Activated gamma-delta T cell (primary cell): ENCODE results near the gene SLC6A17.

Experiments
- DNase-seq: peaks from one replicate; lab custom pipeline; 2025; lab: John Stamatoyannopoulos, UW

Gene SLC6A17

DNA sequence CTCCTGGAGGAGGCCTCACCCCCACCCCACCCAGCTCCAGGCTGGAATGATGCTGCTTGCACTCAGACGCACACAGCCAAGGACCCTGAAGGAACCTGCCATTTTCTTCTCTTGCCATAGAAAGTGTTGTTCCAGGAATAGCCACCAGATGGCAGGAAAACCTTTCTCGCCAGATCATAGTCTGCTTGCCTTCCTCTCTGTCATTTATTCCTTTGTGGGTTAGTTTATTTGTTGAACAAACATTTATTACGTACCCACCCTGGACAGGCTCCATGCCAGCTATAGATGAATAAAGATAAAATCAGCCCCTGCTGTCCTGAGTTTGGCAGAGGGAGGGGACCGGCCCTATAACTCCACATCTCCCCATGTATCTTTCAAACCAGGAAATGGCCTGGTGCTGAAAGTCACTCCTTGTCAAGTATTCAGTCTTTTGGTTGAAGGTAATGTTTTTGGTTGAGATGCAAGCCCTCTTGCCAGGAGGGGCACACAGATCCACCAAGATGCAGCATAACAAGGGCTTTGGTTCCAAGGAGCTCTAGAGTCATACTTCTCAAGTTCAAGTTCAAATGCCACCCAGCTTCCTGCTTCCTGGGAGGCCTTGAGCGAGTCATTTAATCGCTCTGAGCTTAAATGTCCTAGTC is 52.8 kb downstream of the SLC6A17 start:
- no peak for DNase-seq

DNA sequence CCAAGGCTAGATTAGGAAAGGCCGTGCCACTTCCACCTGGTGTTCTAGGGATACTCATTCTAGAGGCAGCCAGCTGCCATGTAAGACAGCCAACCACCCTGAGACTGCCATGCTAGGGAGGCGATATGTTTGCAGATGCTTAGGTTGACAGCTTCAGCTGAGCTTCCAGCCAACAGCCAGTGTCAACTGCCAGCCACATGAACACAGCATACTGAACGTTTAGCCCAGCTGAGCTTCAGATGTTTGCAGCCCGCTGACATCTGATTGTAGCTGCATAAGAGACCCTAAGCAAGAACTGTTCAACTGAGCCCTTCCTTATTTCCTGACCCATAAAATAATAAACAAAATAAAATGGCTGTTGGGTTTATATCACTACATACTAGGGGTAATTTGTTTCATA is 54.9 kb downstream of the SLC6A17 start:
- no peak for DNase-seq

DNA sequence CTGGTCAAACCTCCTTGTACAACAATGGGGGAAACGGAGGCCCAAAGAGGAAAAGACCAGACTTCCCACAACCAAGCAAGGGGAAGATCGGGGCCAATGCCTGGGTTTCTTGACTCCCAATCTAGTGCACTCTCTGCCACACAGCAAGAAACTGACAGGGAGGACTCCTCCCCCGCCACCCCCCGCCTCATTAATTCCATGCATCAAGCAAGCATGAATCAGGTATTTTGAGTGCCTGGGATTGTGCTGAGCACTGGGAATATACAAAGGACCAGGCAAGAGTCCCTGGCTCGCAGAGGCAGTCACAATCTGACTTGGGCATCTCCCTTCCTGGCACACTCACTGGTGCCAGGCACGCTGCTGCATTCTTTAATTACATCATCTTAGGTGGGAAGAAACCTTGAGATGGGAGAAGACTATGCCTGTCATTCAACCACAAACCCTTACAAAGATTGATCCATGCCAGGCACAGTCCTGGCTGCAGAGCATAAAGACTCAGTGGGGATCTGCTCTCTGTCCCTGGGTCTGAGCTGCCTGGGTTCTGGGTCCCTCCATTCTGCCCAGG is 55.4 kb downstream of the SLC6A17 start:
- DNase-seq = no peak

DNA sequence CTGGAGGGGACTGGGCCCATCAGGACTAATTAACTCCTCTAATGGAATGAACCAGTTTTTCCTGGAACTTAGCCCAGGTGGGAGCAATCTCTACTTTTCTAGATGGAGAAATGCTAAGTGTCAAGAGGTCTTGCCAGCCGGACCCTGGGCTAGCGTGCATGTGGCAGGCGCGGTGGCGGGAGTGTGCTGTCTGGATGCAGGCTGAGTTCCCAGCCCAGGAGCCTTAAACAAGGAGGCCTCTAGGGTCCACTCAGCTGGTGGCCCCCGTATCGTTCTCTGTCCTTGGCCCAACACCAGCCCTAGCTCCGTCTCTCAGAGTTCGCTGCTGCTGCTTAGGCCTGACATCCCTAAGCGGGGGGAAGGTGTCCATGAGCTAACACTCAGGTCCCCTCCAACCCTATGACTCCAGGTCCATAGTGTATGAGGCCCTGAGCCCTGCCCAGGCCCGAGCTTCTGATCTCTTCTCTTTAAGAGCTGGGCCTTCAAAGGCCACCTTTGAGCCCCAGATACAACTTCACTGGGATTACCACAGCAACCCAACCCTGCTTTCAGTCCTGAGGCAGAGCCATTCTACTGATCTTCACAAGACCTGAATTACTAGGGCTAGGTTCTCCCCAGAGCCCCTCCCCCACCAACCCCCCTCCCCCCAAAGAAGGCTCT is 56.1 kb downstream of the SLC6A17 start:
- no peak for DNase-seq

DNA sequence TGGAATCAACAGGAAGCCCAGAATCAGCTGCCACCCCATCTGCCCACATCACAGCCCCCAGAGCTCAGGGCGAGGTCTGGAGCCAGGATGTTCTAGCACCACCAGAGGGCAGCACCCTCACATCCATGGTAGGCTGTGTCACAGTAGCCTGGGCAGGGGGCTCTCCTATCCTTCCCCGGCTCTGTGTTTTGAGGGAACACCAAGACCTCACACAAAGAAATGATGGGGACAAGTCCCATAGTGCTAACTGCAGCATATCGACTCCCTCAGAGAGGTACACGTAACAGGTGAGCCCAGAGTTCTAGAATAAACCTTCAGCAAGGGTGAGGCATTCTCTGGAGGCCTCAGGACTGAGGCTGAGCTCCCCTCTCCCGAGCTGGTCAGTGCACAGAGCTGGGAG is 57.5 kb downstream of the SLC6A17 start:
- no peak for DNase-seq

DNA sequence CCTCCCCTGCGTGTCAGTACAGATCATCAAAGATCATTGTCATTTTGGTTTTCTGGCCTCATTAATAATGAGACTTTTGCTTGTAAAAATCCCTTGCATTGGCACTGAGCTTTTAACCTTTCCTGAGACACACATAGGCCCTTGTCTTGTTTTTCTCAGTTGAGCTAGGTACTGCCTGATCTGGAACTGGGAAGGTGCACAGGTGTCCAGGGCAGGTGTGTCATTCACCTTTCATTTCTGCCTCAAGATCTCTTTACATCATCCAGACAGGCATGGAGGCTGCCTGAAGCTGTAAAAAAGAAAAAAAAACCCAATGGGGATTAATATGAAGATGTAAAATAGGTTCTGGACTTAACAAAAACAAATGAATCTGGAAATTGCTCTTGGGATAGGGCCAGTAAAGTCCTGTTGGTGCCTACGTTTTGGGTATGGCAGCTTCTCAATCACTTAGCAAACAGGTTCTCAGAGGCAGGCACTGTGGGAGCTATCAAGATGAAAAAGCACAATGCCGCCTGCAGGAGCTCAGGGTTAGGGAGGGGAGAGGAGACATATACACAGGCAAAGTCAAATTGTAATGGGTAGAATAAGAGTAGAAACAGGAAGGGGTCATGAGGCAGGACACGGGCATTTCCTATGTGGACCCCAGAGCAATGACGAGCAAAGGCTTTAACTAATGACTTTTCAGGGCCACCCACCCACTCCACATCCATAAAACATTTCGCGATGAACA is 58.8 kb downstream of the SLC6A17 start:
- no peak for DNase-seq

DNA sequence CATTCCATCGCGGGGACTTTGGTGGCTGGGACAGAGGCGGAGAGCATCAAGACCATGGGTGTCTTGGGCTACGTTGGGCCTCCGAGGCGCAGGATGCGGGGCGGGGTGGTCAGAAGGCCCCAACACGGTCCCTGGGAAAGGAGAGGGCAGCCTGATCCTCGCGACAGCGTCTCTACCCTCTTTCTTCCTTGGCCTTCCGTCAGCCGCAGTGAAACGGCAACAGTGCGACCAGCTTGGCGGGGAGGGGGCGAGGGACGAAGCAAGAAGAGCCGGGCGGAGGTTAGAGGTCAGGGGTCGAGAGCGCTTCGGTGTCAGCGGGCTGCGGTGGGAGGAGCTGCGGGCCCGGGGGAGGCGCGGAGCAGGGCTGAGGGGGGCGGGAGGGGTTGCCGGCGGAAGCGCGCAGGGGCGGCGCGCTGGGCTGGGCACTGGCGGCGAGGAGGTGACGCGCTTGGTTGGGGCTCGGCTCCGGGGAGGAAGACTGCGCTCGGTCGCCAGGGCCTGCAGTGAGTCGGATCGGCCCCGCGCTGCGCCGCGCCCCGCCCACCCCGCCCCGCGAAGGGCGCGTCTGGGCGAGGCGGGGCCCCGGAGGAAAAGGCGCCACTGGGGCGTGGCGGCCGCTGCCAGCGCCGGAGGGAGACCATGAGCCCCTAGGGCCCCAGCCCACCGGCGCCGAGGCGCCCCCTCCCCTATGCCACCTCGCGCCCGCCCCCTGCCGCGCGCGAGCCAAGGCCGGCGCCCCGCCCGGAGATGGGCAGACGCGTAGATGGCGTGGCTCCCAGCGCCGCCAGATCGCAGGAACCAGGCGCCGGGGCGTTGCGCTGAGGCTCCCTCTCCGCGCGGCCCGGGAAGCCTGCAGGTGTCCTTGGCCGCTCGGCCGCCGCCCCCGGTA is 59.7 kb downstream of the SLC6A17 start, which contains the start of gene KCNC4:
Gene KCNC4, plus strand, starts transcription at position 600 of the 889 bp plus-strand sequence. CDS start 1,186 bp downstream, outside the sequence.
- DNase-seq = peak; percentile 86

DNA sequence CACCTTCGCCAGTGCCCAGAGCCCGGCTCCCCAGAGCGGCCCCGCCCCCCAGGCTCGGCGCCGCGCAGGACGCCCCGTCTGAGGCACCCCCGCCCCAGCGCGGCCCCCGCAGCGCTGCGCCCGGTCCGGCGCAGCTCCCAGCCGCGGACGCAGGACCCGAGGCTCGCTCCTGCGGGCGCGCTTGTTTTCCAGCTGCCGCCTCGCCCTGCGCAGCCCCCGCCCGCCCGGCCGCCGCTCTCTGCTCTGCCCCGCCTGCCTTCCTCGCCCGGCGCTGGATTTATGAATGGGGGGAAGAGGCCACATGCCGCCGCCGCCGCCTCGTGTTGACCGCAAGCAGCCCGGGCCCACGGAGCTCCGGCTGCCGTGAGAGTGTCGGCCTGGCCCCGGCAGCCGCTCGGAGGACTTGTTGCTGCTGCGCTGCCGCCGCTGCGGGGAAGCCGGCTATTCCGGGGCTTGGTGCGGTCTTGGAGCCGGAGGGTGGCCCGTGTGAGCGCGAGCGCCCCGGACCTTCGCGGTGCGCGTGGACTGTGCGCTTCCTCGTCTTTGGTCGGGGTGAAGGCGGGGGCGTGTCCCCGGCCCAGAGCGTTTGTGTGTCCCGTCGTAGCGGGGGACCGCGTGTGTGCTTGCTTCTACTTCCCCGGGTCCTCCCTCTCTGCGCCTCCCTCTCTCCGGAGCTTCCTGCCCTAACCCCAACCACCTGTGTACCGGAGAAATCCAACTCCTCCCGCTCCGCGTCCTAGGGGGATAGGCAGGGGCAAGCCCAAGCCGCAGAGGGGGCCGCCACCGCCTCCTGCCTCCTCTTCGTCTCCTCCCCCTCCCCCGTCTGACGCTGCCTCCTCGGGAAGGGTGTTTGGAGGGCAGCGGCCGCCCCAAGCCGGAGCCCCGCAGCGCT is 60.6 kb downstream of the SLC6A17 start:
- DNase-seq = peak; percentile 46

DNA sequence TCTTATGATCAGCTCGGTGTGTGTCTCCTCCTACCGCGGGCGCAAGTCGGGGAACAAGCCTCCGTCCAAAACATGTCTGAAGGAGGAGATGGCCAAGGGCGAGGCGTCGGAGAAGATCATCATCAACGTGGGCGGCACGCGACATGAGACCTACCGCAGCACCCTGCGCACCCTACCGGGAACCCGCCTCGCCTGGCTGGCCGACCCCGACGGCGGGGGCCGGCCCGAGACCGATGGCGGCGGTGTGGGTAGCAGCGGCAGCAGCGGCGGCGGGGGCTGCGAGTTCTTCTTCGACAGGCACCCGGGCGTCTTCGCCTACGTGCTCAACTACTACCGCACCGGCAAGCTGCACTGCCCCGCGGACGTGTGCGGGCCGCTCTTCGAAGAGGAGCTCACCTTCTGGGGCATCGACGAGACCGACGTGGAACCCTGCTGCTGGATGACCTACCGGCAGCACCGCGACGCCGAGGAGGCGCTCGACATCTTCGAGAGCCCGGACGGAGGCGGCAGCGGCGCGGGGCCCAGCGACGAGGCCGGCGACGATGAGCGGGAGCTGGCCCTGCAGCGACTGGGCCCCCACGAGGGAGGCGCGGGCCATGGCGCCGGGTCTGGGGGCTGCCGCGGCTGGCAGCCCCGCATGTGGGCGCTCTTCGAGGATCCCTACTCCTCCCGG is 61.3 kb downstream of the SLC6A17 start:
- DNase-seq = no peak

DNA sequence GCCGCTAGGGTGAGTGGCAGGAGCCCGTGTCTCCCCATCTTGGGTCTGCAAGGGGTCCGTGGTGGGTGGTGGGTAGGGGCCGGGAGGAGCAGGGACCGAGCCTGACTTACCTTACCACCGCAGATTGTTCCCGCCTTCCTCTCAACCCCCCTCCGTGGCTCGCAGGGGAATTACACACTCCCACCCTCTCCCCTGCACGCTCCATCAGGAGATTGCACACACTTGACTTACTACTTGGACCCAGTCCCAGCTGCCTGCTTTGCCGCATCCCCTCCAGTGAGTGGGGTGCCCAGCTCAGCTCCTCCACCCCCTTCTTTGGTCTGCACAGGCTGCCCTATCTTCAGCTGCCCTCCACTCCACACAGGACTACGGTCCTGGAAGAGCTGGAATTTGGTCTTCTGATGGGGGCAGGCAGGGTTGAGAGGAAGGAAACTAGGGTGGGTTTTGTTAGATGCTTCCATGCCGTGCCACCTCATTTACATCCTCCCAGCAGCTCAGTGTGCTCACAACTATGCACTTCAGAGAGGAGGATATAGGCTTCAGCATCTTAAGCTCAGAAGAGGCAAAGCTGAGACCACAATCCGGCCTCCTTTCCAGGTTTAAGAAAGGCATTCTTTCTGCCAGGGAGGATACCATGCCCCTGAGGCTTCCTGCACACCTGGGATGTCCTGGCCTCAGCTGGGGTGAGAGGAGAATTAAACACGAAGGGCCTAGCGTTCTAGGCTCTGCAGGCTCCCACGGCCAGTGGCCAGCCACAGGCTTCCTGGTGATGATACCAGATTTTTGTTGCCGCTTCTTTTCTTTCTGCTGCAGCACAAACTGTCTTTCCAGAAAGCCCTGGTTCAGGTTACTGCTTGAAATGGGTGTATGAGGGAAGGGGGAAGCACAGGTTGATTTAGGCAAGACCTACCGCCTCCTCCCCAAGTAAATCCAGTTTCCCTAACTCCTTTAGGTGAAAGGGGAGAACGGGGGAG is 62.2 kb downstream of the SLC6A17 start:
- no peak for DNase-seq

DNA sequence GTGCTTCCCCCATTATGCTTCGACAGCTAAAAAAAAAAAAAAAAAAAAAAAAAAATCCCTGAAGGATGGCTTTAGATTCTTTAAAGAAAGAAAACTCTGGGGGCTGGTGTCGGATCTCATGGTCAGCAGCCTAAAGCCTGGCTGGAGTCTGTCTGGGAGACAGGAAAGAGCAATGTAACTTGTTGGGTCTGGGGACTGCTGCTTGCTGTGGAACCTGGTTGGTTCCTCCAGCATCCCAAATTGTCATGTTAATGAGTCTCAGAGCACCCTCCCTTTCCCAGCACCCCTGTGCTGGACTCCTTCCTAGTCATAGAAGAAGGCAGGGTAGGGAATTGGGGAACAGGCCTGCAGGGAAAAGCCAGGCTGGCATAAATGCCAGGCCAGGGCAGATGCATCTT is 62.8 kb downstream of the SLC6A17 start:
- DNase-seq = no peak

DNA sequence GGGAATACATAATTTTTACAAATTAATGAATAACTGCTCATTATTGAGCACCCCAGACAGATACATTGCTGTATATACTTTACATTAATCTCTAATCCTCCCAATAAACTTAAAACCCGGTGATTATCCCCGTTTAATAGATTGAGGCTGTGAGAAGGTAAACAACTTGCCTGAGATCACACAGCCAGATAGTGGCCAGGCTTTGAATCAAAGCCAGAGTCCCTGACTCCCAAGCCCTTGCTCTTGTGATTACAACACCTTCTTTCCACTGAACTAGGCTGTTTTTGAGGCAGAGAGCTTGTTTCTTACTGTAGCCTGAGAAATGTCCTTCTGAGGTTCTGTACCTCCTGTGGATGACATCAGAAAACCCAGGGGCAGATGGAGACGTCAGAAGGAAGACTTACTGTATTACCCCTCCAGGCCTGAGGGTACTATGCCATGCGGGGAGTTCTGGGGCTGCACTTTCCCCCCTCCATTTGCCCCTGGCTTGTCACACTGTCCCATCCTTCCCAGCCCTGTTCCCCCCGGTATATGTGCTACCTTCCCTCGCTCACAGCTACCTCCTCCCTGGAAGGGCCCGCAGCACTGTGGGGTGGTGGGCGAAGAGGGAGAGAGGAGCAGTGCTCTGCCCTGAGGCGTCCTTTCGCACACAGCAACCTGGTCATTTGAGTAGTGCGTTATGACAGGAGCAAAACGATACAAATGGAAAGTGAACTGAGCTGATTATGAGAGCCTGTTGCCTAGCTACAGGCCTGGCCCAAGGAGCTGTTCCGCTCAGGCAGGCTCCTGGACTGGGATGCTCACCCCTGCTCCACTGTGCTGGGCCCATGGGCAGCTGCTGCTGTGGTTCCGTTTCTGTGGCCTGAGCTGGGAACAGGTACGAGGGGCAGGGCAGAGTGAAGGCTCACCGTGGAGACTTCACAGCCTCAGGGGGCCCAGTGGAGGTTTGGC is 64.4 kb downstream of the SLC6A17 start:
- no peak for DNase-seq

DNA sequence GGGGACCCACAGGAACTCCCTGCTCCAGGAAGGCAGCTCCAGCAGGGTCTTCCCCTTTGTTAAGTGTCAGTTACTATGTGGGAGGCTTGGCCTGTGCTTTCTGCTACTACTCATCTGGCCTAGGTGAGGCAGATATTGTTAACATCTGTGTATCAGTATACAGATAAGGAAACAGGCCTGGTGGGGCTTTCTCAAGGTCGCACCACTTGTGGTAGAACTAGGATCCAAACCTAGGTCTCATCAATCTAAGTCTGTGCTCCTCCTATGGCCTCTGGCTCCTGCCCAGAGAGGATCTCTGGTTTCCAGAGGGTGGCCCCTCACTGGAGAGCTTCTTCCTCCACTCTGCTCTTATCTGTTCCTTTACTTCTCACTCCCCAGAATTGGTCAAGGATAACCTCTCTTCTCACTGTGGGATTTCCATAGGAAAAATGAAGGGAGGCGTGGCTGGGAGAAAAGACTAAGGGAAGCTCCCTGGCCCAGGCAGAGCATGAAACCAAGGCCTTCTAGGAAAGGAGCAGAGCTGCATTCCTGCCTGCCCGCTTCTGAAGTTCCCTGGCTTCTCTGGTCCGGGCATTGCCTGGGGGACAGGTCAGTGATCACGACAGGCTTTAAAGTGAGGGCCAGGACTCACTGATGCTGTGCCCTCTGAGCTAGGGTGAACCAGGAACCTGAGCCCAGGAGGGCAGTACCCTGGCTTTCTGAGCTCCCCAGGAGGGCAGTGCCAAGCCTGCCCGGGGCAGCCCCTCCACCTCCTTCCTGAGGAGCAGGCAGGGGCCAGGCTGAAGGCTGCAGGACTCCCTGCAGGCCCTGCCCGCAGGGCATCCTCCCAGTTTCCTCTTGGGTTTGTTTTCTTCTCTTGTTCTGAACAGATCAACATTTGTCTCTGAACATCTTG is 65.6 kb downstream of the SLC6A17 start:
- no peak for DNase-seq

DNA sequence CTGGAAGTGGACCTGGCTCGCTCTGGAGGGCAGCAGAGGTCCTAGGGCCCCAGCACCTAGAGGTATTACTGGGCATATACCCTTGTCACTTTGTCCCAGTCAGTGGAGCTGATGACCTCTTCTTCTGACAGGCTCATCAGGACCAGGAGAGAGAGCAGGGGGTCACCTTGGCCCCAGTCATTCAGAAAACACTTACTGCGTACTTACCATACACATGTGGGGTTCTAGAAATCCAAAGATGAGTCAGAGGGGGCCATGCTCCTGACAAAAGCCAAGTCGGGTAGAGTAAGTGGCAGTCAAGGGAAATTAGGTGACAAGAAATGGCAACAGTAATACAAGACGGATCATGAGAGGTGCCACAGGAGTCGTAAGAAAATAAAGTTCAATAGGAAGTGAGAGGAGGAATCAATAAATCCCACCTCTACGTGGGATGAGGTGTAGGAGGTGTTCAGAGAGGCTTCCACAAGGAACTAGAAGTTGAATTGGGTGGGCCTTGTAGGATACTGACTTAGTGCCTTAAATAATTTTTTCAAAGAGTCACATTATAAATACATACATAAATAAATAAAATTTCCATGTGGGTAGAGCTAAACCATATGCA is 66.7 kb downstream of the SLC6A17 start:
- DNase-seq = no peak

DNA sequence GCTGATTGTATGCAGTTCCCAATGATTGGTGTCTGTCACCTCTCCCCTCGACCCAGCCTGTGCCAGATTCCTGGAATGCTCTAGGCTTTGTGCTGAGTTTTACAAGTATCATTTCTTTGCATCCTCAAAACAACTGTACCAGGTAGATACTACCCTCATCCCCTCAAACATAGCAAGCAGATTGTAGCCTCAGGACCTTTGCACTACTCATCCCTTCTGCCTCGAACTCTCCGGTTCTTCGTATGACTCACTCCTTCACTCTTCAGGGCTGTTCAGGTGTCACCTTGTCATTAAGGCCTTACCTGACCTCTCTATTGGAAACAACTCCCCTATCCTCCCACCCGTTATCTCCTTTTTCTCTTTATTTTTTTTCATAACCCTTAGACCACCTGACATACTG is 67.8 kb downstream of the SLC6A17 start:
- no peak for DNase-seq

DNA sequence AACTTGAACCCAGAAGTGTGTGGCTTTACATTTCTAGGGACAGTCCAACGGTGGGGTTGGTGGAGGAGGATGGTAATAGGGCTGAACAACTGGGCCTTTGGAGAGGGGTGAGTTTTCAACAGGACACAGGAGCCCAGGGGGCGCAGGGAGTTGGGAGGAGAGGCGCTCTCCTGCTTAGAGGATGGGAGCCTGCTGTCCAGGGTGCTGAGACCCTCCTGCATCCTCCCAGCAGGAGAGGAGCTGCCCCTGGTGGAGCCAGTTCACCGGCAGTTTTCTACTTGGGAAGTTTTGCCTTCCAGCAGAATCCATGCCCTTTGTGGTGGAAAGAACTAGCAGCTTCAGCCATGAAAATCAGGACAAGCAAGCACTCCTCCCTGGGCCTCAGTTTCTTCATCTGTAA is 68.4 kb downstream of the SLC6A17 start:
- DNase-seq = no peak
